Activated CD8-positive, alpha-beta T cell treated with anti-CD3 and anti-CD28 coated beads, Interleukin-2, amount 10 ng/mL, durations not matched to agents 7 days and 5 days (primary cell): ENCODE data around the gene PLA2G5. TPM values are rescaled to one million over a fixed set of nuclear protein-coding genes. Genes with fewer than 3 reads are reported as not detected.

Experiments
- ATAC-seq: fragments of 150-1000 bp; cut with Tn5 transposase; one replicate; pipeline ENCODE4 v1.10.0; 2021; ENCODE audit warnings: moderate library complexity
- CTCF ChIA-PET: fragments of 350-600 bp; sonication (Branson Sonifier 250); formaldehyde crosslinking; loops from one replicate; lab custom pipeline; 2021; ENCODE audit warnings: antibody characterized with exemption; lab: Charles Lee
- POLR2A ChIA-PET: fragments of 350-600 bp; sonication (Branson Sonifier 250); formaldehyde crosslinking; loops from one replicate; lab custom pipeline; 2021; ENCODE audit warnings: antibody characterized with exemption; lab: Charles Lee
- DNase-seq: peaks from one replicate; pipeline ENCODE4 v3.0.0-alpha.2; 2020
- H3K27ac Mint-ChIP-seq: one replicate; pipeline ENCODE4 v1.8.0; 2021; ENCODE audit warnings: mild to moderate bottlenecking, mixed read lengths
- H3K27me3 Mint-ChIP-seq: one replicate; pipeline ENCODE4 v1.8.0; 2021; ENCODE audit warnings: low read depth, mixed read lengths
- H3K36me3 Mint-ChIP-seq: one replicate; pipeline ENCODE4 v1.8.0; 2021; ENCODE audit warnings: low read depth, mixed read lengths
- H3K4me1 Mint-ChIP-seq: one replicate; pipeline ENCODE4 v1.8.0; 2021; ENCODE audit warnings: low read depth, mixed read lengths
- H3K4me3 Mint-ChIP-seq: one replicate; pipeline ENCODE4 v1.8.0; 2021; ENCODE audit warnings: mild to moderate bottlenecking, mixed read lengths
- H3K9me3 Mint-ChIP-seq: one replicate; pipeline ENCODE4 v1.8.0; 2022; ENCODE audit warnings: mixed read lengths; ENCODE audit not compliant: insufficient read depth
- total RNA-seq, 2 experiments: library from RNA; stranded (reverse); gene quantifications; one replicate each; pipeline ENCODE4 v1.2.3, GENCODE V29; 2021

The PLA2G5 gene
- total RNA-seq, 2 experiments from 2014 or later, result not detected

- H3K9me3 Mint-ChIP-seq, result no peaks in the 10 kb centered on the region
- DNase-seq, result no peak
- CTCF ChIA-PET, result no interaction called here
- no peaks in the 10 kb centered on the region for H3K36me3 Mint-ChIP-seq
- no peak overlapping the region for H3K4me3 Mint-ChIP-seq
- H3K27ac Mint-ChIP-seq, result no peak overlapping the region
- POLR2A ChIA-PET, result no interaction called here
- ATAC-seq, result no peak
- no peaks in the 10 kb centered on the region for H3K4me1 Mint-ChIP-seq
- peaks cover 7% of the 10 kb centered on the region for H3K27me3 Mint-ChIP-seq
Observed at GRCh38 chr1:20111452-20111851, 41.5 kb downstream of the PLA2G5 start.

GRCh38 chr1:20112279-20113000 lies 42.4 kb downstream of the PLA2G5 start:
- H3K4me3 Mint-ChIP-seq, result no peak overlapping the region
- no peak for ATAC-seq
- no peak for DNase-seq
- ChIA-PET POLR2A (no interaction called here), CTCF (no interaction called here)
- no peaks in the 10 kb centered on the region for H3K4me1 Mint-ChIP-seq
- H3K9me3 Mint-ChIP-seq, result no peaks in the 10 kb centered on the region
- no peaks in the 10 kb centered on the region for H3K36me3 Mint-ChIP-seq
- no peak overlapping the region for H3K27ac Mint-ChIP-seq
- peaks cover 4% of the 10 kb centered on the region for H3K27me3 Mint-ChIP-seq

DNA sequence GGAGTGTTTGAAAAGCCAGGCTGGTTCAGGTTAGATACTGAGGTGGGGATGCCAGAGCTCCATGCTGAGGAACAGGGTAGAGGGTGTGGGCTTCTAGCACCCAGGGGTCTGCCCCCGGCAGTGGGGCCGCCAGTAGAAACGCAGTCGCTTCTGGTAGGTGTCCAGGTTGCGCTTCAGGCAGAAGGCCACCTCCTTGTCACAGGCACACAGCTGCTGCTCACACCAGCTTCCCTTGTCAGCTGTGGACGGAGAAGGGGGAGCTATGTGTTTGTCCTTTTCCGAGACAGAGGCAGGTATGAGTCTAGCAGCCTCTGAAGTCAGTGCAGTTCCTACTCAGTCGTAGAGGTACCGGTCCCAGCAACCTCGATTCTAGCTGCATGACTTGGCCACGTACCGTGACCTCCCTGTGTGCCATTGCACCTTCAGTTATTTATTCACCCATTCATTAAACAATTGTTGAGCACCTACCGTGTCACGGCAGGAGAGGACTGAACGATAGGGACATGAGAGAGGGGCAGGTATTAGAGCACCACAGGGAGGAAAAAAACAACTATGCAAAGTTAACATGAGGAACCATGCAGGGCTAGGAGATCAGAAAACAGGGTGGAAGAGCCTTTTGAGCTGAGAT lies 44.1 kb downstream of the PLA2G5 start:
- Mint-ChIP-seq H3K4me3 (no peak overlapping the region), H3K4me1 (no peaks in the 10 kb centered on the region), H3K9me3 (no peaks in the 10 kb centered on the region), H3K36me3 (no peaks in the 10 kb centered on the region), H3K27me3 (no peaks in the 10 kb centered on the region), H3K27ac (no peak overlapping the region)
- CTCF ChIA-PET, result no interaction called here
- DNase-seq (no peak), ATAC-seq (no peak)
- POLR2A ChIA-PET, result no interaction called here

GRCh38 chr1:20115479-20115878 lies 45.5 kb downstream of the PLA2G5 start:
- ATAC-seq, result no peak
- H3K4me1 Mint-ChIP-seq, result no peaks in the 10 kb centered on the region
- no peak overlapping the region for H3K4me3 Mint-ChIP-seq
- H3K9me3 Mint-ChIP-seq, result no peaks in the 10 kb centered on the region
- ChIA-PET CTCF (no interaction called here), POLR2A (no interaction called here)
- H3K27ac Mint-ChIP-seq, result no peak overlapping the region
- peaks cover 3% of the 10 kb centered on the region for H3K27me3 Mint-ChIP-seq
- no peak for DNase-seq
- no peaks in the 10 kb centered on the region for H3K36me3 Mint-ChIP-seq

- Mint-ChIP-seq H3K27ac (no peak overlapping the region), H3K9me3 (no peaks in the 10 kb centered on the region), H3K36me3 (no peaks in the 10 kb centered on the region), H3K4me1 (no peaks in the 10 kb centered on the region), H3K4me3 (no peak overlapping the region), H3K27me3 (peaks cover 3% of the 10 kb centered on the region)
- CTCF ChIA-PET, result no interaction called here
- POLR2A ChIA-PET, result no interaction called here
- ATAC-seq (no peak), DNase-seq (no peak)
Observed at GRCh38 chr1:20115916-20116315, 45.9 kb downstream of the PLA2G5 start.

- H3K27me3 Mint-ChIP-seq, result peaks cover 11% of the 10 kb centered on the region
Observed at GRCh38 chr1:20117236-20117635, 47.2 kb downstream of the PLA2G5 start.

DNA sequence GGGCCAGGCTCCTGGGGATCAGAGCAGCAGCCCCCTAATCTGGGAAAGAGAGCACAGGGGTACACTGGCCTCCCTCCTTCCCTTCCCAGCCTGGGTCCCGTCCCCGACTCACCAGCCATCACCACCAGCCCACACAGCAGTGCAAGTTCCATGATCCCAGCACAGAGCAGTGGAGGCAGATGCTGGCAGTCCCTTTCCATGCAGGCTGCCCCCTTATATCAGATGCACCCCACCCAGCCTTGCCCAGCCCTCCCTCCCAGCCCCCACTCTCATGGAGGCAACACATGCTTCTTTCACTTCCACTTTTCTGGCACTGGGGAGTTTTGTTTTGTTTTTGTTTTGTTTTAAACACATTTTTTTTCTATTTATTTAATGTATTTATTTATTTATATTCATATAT lies 49.4 kb downstream of the PLA2G5 start, which contains the start of gene PLA2G2D:
Gene PLA2G2D, minus strand, starts transcription at position 190 of the 400 bp plus-strand sequence. Its CDS starts 38 bp downstream, at position 152.
- H3K4me3 Mint-ChIP-seq, result no peak within 1 kb of the TSS
- ATAC-seq (no peak), DNase-seq (no peak)
- CTCF ChIA-PET, result no interaction called here
- H3K4me1 Mint-ChIP-seq, result no peaks in the 10 kb centered on the region
- peaks cover 11% of the 10 kb centered on the region for H3K27me3 Mint-ChIP-seq
- POLR2A ChIA-PET, result no interaction called here
- no peak within 1 kb of the TSS for H3K27ac Mint-ChIP-seq
- no peaks in the 10 kb centered on the region for H3K36me3 Mint-ChIP-seq
- H3K9me3 Mint-ChIP-seq, result no peaks in the 10 kb centered on the region

More at GRCh38 chr1:20117236-20117635, 47.2 kb downstream of the PLA2G5 start:
- no peak for DNase-seq
- Mint-ChIP-seq H3K36me3 (no peaks in the 10 kb centered on the region), H3K27ac (no peak overlapping the region), H3K9me3 (no peaks in the 10 kb centered on the region), H3K4me3 (no peak overlapping the region), H3K4me1 (no peaks in the 10 kb centered on the region)
- ChIA-PET CTCF (no interaction called here), POLR2A (no interaction called here)
- ATAC-seq, result no peak

- peaks cover 14% of the 10 kb centered on the region for H3K27me3 Mint-ChIP-seq
- H3K4me3 Mint-ChIP-seq, result no peak overlapping the region
- H3K27ac Mint-ChIP-seq, result no peak overlapping the region
- no peaks in the 10 kb centered on the region for H3K36me3 Mint-ChIP-seq
- ChIA-PET CTCF (no interaction called here), POLR2A (no interaction called here)
- H3K4me1 Mint-ChIP-seq, result no peaks in the 10 kb centered on the region
- DNase-seq, result no peak
- H3K9me3 Mint-ChIP-seq, result no peaks in the 10 kb centered on the region
- ATAC-seq, result no peak
Observed at GRCh38 chr1:20120796-20121195, 50.8 kb downstream of the PLA2G5 start.

GRCh38 chr1:20123722-20124455 lies 53.9 kb downstream of the PLA2G5 start:
- Mint-ChIP-seq H3K4me3 (no peak overlapping the region), H3K36me3 (no peaks in the 10 kb centered on the region), H3K27ac (no peak overlapping the region), H3K9me3 (no peaks in the 10 kb centered on the region), H3K27me3 (peaks cover 14% of the 10 kb centered on the region), H3K4me1 (no peaks in the 10 kb centered on the region)
- no peak for ATAC-seq
- ChIA-PET CTCF (no interaction called here), POLR2A (no interaction called here)
- DNase-seq, result no peak

DNA sequence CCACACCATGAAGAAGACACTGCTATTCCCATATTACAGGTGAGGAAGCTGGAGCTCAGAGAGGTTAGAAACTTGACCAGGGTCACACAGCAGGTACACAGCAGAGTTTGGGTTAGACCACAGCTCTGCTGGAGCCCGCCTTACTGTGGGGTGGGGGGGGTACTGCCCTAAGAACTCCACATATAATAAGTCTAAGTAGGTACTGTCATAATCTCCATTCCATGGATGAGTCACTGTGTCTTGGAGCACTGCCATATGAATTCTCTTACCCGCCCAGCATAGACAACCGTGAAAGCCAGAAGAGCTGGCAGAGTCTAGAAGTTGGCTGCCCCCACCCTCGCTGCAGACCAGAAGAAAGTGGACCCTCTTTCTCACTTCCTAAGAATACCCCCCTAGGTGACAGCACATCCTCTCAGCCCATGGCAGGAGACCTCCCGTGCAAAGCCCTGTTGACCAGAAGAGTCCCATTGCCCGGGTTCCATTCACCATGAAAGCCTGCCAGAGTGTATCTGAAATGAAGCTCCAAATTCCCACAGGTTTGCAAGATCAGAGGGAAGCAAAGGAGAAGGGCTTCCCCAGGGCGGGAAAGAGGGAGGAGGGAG lies 54.6 kb downstream of the PLA2G5 start:
- Mint-ChIP-seq H3K27me3 (peaks cover 14% of the 10 kb centered on the region), H3K36me3 (no peaks in the 10 kb centered on the region), H3K9me3 (no peaks in the 10 kb centered on the region), H3K27ac (no peak overlapping the region), H3K4me3 (no peak overlapping the region), H3K4me1 (no peaks in the 10 kb centered on the region)
- POLR2A ChIA-PET, result no interaction called here
- ATAC-seq (no peak), DNase-seq (no peak)
- CTCF ChIA-PET, result no interaction called here

DNA sequence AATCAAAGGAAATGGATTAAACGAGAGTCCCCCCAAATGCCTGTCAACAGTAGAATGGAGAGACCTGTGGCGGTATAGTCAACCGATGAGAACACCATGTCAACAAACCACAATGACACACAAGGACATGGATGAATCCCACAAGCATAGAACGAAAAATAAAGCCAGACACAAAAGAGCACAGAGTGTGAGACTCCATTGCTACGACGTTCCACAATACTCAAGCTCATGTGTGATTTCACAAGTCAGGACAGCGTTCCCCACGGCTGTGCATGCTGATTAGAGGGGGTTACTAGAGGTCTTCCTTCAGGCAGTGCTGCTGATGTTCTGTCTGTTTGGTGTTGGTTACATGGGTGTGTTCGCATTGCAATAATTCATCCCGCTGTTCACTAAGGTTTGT lies 55.1 kb downstream of the PLA2G5 start:
- no peaks in the 10 kb centered on the region for H3K9me3 Mint-ChIP-seq
- no peak overlapping the region for H3K4me3 Mint-ChIP-seq
- DNase-seq (no peak), ATAC-seq (no peak)
- no peak overlapping the region for H3K27ac Mint-ChIP-seq
- peaks cover 11% of the 10 kb centered on the region for H3K27me3 Mint-ChIP-seq
- H3K36me3 Mint-ChIP-seq, result no peaks in the 10 kb centered on the region
- ChIA-PET POLR2A (no interaction called here), CTCF (no interaction called here)
- no peaks in the 10 kb centered on the region for H3K4me1 Mint-ChIP-seq
